Right lobe of liver (tissue), 4 donors: ENCODE measurements around the gene CT55.

Source experiments
- POLR2A ChIP-seq: fragments of 450-650 bp; IDR thresholded peaks from one replicate; pipeline ENCODE4 v1.6.1; 2017; ENCODE audit warnings: antibody characterized with exemption, mild to moderate bottlenecking
- TF ChIP-seq, protein P1 (sequence below), 4 donors: fragments of 200-600 bp in 3 of 4; fragments of 450-650 bp in 1 of 4; IDR thresholded peaks; one replicate each; pipeline versions ENCODE4 v1.5.1 to v1.8.0; 2016 to 2022; ENCODE audit warnings: antibody characterized with exemption in 4 of 4, mild to moderate bottlenecking in 2 of 4
- donor health status: DM: no; HTN: no; CAD: no.
- donor health status: DM: no; HTN: no; CAD: no.
- donor health status: DM: no; HTN: yes; CAD: no.

GRCh38 chrX:135170468-135170867 is 730 bp downstream of the CT55 start:
- TF ChIP-seq, protein P1, sequence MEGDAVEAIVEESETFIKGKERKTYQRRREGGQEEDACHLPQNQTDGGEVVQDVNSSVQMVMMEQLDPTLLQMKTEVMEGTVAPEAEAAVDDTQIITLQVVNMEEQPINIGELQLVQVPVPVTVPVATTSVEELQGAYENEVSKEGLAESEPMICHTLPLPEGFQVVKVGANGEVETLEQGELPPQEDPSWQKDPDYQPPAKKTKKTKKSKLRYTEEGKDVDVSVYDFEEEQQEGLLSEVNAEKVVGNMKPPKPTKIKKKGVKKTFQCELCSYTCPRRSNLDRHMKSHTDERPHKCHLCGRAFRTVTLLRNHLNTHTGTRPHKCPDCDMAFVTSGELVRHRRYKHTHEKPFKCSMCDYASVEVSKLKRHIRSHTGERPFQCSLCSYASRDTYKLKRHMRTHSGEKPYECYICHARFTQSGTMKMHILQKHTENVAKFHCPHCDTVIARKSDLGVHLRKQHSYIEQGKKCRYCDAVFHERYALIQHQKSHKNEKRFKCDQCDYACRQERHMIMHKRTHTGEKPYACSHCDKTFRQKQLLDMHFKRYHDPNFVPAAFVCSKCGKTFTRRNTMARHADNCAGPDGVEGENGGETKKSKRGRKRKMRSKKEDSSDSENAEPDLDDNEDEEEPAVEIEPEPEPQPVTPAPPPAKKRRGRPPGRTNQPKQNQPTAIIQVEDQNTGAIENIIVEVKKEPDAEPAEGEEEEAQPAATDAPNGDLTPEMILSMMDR (IDR thresholded peaks at IDR 0.05) = no peak
- no peak for TF ChIP-seq POLR2A
